ENCODE results near the gene RIPOR1.

Gene RIPOR1

GRCh38 chr16:67539691-67540635 is 11.3 kb downstream of the RIPOR1 start:
- H3K27me3 ChIP-seq, result peaks cover 32% of the 10 kb centered on the region
- H3K9me3 ChIP-seq, result no peaks in the 10 kb centered on the region
- TF ChIP-seq CTCF (IDR thresholded peaks at IDR 0.05), result no peak
- H3K4me3 ChIP-seq (ENCODE audit: low read depth in 1 of 2, low read length in 1 of 2), result no peak overlapping the region
- peaks cover 65% of the 10 kb centered on the region for H3K36me3 ChIP-seq
- peaks cover 22 to 29% of the 10 kb centered on the region in 2 experiments for H3K4me1 ChIP-seq (ENCODE audit: control insufficient read depth in 1 of 2, insufficient read depth in 1 of 2, low read depth in 1 of 2, low read length in 1 of 2)
- no peak overlapping the region for H3K27ac ChIP-seq

- Histone ChIP-seq H3K27me3 (peaks cover 32% of the 10 kb centered on the region), H3K4me1 (ENCODE audit: control insufficient read depth in 1 of 2, insufficient read depth in 1 of 2, low read depth in 1 of 2, low read length in 1 of 2) (peaks cover 22 to 29% of the 10 kb centered on the region in 2 experiments), H3K9me3 (no peaks in the 10 kb centered on the region), H3K4me3 (ENCODE audit: low read depth in 1 of 2, low read length in 1 of 2) (no peak overlapping the region), H3K27ac (no peak overlapping the region), H3K36me3 (peaks cover 73% of the 10 kb centered on the region)
- TF ChIP-seq CTCF (IDR thresholded peaks at IDR 0.05), result no peak
These were observed 12.1 kb downstream of the RIPOR1 start for GRCh38 chr16:67540756-67541155.

- H3K27me3 ChIP-seq, result peaks cover 28% of the 10 kb centered on the region
- H3K9me3 ChIP-seq, result no peaks in the 10 kb centered on the region
- peaks cover 19 to 27% of the 10 kb centered on the region in 2 experiments for H3K4me1 ChIP-seq (ENCODE audit: control insufficient read depth in 1 of 2, insufficient read depth in 1 of 2, low read depth in 1 of 2, low read length in 1 of 2)
- H3K4me3 ChIP-seq (ENCODE audit: low read depth in 1 of 2, low read length in 1 of 2), result no peak overlapping the region
- TF ChIP-seq CTCF (IDR thresholded peaks at IDR 0.05), result no peak
- no peak overlapping the region for H3K27ac ChIP-seq
- peaks cover 81% of the 10 kb centered on the region for H3K36me3 ChIP-seq
These were observed 13.0 kb downstream of the RIPOR1 start for GRCh38 chr16:67541391-67542263.

- TF ChIP-seq CTCF (IDR thresholded peaks at IDR 0.05), result no peak
- peaks cover 88% of the 10 kb centered on the region for H3K36me3 ChIP-seq
- no peaks in the 10 kb centered on the region for H3K9me3 ChIP-seq
- H3K27ac ChIP-seq, result no peak overlapping the region
- peaks cover 21 to 27% of the 10 kb centered on the region in 2 experiments for H3K4me1 ChIP-seq (ENCODE audit: control insufficient read depth in 1 of 2, insufficient read depth in 1 of 2, low read depth in 1 of 2, low read length in 1 of 2)
- H3K4me3 ChIP-seq (ENCODE audit: low read depth in 1 of 2, low read length in 1 of 2), result no peak overlapping the region
- peaks cover 20% of the 10 kb centered on the region for H3K27me3 ChIP-seq
These were observed 13.8 kb downstream of the RIPOR1 start for GRCh38 chr16:67542464-67542863.

GRCh38 chr16:67543036-67543435 is 14.4 kb downstream of the RIPOR1 start:
- peaks cover 14% of the 10 kb centered on the region for H3K27me3 ChIP-seq
- H3K27ac ChIP-seq, result no peak overlapping the region
- TF ChIP-seq CTCF (IDR thresholded peaks at IDR 0.05), result no peak
- H3K36me3 ChIP-seq, result peaks cover 94% of the 10 kb centered on the region
- no peaks in the 10 kb centered on the region for H3K9me3 ChIP-seq
- peaks cover 27% of the 10 kb centered on the region in 2 experiments for H3K4me1 ChIP-seq (ENCODE audit: control insufficient read depth in 1 of 2, insufficient read depth in 1 of 2, low read depth in 1 of 2, low read length in 1 of 2)
- no peak overlapping the region for H3K4me3 ChIP-seq (ENCODE audit: low read depth in 1 of 2, low read length in 1 of 2)
